ENCODE data around the gene COMMD10.

DNA sequence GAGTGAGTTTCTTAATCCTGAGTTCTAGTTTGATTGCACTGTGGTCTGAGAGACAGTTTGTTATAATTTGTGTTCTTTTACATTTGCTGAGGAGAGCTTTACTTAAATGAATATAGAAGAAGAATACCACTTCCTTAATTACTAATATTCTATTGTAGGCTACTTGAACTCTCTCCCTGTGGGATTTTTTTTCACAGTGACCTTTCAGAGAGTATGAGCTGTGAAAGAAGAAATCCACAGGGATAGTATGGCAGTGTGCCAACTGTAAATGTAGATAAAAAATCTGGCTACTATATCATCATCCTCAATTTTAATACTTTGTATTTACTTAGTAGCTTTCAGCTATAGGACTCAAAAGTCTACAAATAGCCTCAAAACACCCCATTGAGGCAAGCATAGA lies 67.3 kb downstream of the COMMD10 start:
- TF ChIP-seq, protein P1, sequence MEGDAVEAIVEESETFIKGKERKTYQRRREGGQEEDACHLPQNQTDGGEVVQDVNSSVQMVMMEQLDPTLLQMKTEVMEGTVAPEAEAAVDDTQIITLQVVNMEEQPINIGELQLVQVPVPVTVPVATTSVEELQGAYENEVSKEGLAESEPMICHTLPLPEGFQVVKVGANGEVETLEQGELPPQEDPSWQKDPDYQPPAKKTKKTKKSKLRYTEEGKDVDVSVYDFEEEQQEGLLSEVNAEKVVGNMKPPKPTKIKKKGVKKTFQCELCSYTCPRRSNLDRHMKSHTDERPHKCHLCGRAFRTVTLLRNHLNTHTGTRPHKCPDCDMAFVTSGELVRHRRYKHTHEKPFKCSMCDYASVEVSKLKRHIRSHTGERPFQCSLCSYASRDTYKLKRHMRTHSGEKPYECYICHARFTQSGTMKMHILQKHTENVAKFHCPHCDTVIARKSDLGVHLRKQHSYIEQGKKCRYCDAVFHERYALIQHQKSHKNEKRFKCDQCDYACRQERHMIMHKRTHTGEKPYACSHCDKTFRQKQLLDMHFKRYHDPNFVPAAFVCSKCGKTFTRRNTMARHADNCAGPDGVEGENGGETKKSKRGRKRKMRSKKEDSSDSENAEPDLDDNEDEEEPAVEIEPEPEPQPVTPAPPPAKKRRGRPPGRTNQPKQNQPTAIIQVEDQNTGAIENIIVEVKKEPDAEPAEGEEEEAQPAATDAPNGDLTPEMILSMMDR (conservative IDR thresholded peaks at IDR 0.05; ENCODE audit: low read depth, low read length) = no peak
- TF ChIP-seq RFX5 (IDR thresholded peaks at IDR 0.05; ENCODE audit: low read depth, low read length) (no peak), SMC3 (IDR thresholded peaks at IDR 0.05; ENCODE audit: low read depth, low read length) (no peak), POLR2A (IDR thresholded peaks at IDR 0.05; ENCODE audit: low read depth, low read length) (no peak), RCOR1 (IDR thresholded peaks at IDR 0.05; ENCODE audit: insufficient replicate concordance, low read length) (no peak), BHLHE40 (IDR thresholded peaks at IDR 0.05; ENCODE audit: low read depth, low read length) (no peak), USF2 (IDR thresholded peaks at IDR 0.05; ENCODE audit: low read depth, low read length) (no peak), CEBPB (IDR thresholded peaks at IDR 0.05; ENCODE audit: low read depth, low read length) (no peak), CHD1 (IDR thresholded peaks at IDR 0.05; ENCODE audit: low read depth, low read length) (no peak), ELK1 (IDR thresholded peaks at IDR 0.05; ENCODE audit: borderline replicate concordance, low read depth, low read length) (no peak), RAD21 (IDR thresholded peaks at IDR 0.05; ENCODE audit: low read length) (no peak), MAZ (IDR thresholded peaks at IDR 0.05; ENCODE audit: borderline replicate concordance, low read depth, low read length) (no peak), NFE2L2 (IDR thresholded peaks at IDR 0.05; ENCODE audit: low read depth, low read length) (no peak), FOS (IDR thresholded peaks at IDR 0.05; ENCODE audit: low read depth, low read length) (no peak)

Data from IMR-90 (cell line).